Keratinocyte (primary cell): ENCODE results near the gene TMOD1.

ENCODE experiments used
- CTCF ChIP-seq, 3 experiments: IDR thresholded peaks in 1 of 3; conservative IDR thresholded peaks in 1 of 3; optimal IDR thresholded peaks in 1 of 3; 2 replicates in 2 of 3; 3 replicates in 1 of 3; pipeline versions ENCODE3 to v1.5.1; 2011; ENCODE audit warnings: low read length in 3 of 3, mild to moderate bottlenecking in 3 of 3, moderate library complexity in 2 of 3, control low read depth in 1 of 3, inconsistent platforms in 1 of 3; ENCODE audit not compliant: insufficient read depth in 2 of 3; ENCODE audit errors: extremely low read depth in 1 of 3
- EZH2 ChIP-seq: IDR thresholded peaks from one replicate; pipeline ENCODE4 v1.6.1; 2012; ENCODE audit warnings: inconsistent platforms, mild to moderate bottlenecking, low read length, moderate library complexity

GRCh38 chr9:97487861-97488260 lies 13.6 kb upstream of the TMOD1 start:
- no peak for TF ChIP-seq CTCF (optimal IDR thresholded peaks at IDR 0.05 in 1 of 3, IDR thresholded peaks at IDR 0.05 in 1 of 3, conservative IDR thresholded peaks at IDR 0.05 in 1 of 3; ENCODE audit: extremely low read depth in 1 of 3, insufficient read depth in 2 of 3, low read length in 3 of 3)
- no peak for TF ChIP-seq EZH2
